Right renal cortex interstitium (tissue), 3 donors: ENCODE data around the gene TENM4. TPM values are rescaled to one million over a fixed set of nuclear protein-coding genes. Genes with fewer than 3 reads are reported as not detected.
"Not testable (repeated sequence)": the region's sequence is repeated elsewhere in the genome, so short reads cannot be mapped to it uniquely, and the experiment has no call there.

Experiments used
- DNase-seq, 3 donors: peaks; one replicate each; pipeline ENCODE4 v3.0.0-alpha.2; 2013; ENCODE audit warnings: low read depth in 3 of 3, low spot score in 2 of 3
- polyA plus RNA-seq, 3 donors: library from polyadenylated mRNA; unstranded; fragments of 120-200 nt; gene quantifications; one replicate each; pipeline ENCODE4 v1.2.1, GENCODE V29; 2013; ENCODE audit not compliant: insufficient read length in 3 of 3

Gene TENM4
- polyA plus RNA-seq, 3 donors = 20.2 to 22.7 (median 21.1) TPM

DNA sequence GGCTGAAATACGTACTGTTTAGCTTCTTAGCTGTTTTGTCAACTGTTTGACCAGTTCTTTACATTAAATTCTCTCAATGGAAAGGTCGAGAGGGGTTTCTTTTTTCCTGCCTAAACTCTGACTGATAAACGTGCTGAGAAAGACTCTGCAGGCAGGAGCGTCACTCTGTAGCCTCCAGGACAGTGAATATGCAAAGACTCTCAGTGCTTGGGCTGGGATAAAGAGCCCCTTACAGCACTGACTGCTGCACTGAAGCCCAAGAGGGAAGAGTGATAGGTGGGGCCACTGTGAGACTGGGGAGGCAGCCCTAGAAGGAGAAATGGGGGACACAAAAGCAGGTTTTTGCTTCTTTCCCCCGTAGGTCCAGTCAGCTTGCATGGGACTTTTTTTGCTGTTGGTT lies 213.5 kb downstream of the TENM4 start:
- DNase-seq = no peak

GRCh38 chr11:79226126-79226525 lies 214.7 kb downstream of the TENM4 start:
- DNase-seq = no peak

GRCh38 chr11:79222163-79222562 lies 218.7 kb downstream of the TENM4 start:
- not testable (repeated sequence) for DNase-seq

DNA sequence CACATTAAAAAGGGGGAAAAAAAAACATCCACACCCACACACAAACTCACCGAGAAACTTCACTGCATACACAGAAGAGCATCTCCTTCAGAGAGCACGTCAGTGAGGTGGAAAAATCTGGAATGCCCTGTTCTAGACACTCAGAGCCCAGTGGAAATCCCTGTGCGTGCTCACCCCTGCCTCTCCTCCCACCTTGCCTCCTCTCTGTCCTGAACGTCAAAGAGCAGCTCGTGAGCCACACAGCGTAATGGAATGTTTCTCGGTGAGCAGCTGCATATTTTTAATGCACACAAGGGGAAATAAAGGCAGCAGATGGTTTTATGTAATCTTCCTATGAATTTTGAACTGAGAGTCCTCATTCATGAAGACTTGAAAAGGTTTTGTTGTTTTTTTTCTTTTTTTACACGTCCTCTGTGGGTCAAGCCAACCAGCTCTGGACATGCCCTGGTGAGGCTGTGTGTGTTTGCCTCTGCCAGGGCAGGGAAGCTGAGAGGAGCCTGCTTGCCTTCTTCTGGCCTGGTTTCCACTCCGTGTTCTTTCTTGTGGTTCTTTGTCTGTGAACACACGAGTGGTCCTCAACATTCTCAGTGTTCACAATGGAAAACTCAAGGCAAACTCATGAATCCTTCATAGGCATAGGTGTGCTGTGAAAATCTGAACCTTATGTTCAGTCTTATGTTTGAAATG lies 219.2 kb downstream of the TENM4 start:
- DNase-seq = no peak

GRCh38 chr11:79220171-79220570 lies 220.7 kb downstream of the TENM4 start:
- DNase-seq = no peak

DNA sequence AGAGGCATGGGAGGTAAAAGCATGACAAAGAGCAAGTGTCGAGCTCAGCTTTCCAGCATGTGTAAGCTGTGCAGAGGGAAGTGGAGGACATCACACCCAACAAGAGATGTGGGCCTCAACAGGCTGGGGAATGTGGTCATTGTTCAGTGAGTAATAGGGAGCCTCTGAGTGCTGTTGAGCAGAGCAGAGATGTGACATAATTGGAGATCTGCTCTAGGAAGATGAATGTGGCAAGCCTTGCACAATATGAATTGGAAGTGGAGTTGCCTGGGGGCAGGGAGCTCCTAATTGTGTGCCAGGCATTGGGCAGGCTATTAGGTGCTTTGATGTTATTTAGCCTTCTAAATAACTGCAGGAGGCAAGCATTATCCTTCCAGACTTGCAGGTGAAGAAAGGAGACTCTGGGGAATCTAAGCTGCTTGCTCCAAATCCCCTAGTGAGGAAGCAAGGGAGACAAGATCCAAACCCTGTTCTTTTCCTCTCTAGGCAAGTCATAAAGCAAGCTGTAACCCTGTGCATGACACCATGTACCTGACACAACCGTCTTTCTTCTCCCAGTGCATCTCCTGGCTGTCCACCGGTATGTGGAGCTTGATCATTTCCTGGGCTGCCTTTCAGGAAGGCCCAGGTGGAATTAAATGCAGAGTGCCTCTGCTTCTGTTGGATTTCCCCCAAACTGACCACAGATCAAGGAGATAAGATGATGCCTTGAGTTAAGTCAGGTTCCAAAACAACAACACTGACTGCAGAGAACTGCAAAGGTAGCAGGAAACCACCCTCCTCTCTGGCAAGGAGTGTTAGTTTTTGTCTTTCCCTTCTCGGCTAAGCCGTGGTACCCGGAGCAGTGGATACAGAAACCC lies 221.4 kb downstream of the TENM4 start:
- DNase-seq = no peak

DNA sequence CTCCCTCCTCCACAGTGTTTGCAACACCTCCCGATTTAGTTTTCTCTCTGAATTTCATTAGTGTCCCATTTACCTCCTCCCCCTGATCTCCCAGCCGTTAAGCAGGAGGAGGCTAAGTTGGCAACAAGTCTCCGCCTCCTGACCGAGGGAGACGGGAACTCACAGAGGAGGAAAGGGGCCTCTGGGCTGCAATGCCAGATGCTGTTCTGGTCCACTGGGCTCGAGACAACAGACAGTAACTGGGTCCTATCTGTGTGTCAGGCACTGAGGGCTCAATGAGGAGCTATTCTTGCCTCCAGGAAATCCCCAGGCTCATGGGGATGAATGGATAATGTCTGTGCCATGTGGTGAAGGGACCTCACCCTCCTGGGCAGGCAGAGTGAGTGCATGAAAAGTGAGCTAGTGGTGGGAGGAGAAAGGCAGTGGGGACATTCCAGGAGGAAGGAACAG lies 228.1 kb downstream of the TENM4 start:
- DNase-seq = peak in 1 of 3 donors; percentile 25

- DNase-seq = no peak
These were observed 231.1 kb downstream of the TENM4 start for GRCh38 chr11:79209540-79210266.

DNA sequence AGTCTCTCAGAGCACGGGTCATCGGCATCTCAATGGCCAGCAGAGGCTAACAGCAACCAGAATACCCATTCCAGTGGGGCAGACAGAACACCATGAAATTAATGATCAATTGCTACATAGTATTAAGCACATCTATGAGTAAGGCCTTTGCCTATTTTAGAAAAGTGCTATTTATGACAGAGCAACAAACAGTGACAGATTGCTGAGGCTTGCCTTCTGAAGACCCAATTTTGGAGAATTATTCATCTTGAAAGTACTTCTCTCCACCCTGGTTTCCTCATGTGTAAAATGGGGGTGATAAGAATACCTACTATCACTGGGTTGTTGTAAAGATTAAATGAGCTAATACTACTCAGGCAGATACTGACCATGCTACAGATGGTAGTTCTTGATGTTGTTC lies 232.7 kb downstream of the TENM4 start:
- DNase-seq = no peak

- no peak for DNase-seq
These were observed 233.9 kb downstream of the TENM4 start for GRCh38 chr11:79206951-79207350.

DNA sequence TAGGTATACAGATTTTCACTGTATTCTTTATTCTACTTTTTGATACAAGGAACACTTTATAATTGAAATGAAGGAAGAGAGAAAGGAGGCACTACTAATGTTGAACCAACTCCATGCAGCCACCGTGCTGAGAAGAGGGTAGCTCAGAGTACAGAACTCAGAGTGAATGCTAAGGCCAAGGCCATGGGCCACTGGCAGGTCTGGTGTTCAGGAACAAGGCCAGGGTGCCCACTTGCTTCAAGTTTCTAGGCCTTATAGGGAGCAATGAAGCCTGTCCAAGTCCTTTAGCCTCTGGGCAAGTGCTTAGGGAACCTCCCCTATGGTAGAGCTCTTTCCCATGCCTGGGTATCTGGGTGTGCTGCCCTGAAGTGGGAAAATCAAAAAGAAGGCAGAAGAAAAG lies 235.0 kb downstream of the TENM4 start:
- DNase-seq = no peak

DNA sequence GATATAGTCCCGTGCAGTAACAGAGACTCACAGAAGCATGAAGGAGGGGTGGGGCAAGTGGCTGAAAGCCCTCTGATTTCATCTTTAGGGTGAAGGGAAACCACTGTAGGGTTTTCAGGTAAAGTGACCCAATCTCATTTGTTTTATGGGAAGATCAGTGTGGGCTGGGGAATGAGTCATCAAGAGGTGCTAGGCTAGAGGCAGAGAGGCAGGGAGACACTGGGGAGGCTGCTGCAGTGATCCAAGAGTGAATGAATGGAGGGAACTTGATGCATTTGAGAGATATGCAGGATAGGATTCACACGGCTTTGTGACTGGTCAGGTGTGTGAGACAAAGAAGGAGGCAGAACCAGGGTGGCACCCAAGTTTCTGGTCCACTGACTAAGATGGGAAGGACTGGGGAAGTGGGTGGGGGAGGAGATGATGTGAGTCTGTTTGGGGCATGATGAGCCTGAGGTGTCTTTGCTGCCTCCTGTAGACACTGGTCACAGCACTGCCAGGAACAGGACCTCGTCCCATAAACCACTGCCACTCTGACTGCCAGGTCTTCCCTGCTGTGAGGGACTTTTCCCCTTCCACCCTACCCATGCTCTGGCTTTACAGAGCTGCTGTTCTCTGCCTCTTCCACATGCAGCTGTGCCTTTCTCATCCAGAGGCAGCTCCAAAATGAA lies 239.0 kb downstream of the TENM4 start:
- no peak for DNase-seq

- DNase-seq = no peak
These were observed 240.3 kb downstream of the TENM4 start for GRCh38 chr11:79200398-79201070.

DNA sequence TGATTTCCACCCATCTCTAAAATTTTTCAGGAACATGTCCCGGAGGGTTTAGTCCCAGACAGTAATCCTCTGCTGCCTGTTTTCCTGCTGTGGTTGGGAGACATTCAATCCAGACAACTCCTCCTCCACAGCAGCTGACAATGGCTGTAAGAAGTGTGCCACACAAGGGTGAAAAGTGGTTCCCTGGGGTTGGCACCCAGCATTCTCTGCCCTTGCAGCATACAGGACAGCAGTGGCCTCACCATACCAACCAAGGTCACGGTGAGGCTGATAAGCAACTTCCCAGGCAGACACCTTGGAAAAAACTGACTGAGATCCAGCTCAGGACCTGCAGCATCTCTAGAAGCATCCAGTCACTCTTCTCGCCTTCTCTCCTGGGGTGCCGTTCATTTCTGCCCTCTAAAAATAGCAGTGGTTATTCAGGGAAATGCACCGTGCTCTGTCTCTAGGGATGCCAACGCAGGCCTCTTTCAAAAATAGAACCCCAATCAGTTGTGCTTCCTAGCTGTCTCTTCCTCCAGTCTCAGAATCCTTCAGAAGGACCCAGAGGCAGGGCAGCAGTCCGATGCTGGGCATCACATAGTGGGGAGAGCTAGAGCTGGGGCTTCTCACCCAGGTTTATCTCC lies 241.0 kb downstream of the TENM4 start:
- no peak for DNase-seq

- DNase-seq = no peak
These were observed 242.0 kb downstream of the TENM4 start for GRCh38 chr11:79198898-79199250.

DNA sequence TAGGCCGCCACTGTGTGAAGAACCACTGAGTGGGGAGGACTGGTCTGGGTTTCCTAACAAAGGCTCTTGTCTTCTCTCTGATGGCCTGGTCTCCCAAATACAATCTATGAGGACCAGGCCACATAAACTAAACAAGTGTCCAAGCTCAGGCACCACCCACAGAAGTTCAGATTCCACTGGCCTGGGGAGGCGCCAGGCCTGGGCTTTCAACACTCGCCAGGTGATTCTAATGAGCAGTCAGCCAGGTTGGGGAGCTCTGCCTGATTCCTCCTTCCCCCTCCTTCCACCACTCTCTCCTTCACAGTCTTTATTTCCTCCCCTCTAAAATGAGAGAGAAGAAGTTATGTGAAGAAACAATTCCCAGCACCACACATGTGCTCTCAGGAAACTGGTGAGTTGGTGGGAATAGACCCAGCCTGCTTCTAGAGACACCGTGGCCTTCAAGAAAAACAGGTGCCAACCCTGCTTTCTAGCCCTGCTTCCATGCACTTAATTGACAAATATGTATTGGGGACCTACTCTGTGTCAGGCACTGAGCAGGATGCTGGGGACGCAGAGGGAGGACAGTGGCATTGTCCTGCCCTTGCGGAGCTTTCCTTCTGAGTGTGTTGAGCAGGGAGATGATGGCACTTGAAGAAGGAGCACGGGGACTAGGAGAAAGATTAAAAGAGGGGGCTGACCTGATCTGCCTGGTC lies 242.5 kb downstream of the TENM4 start:
- DNase-seq = no peak

DNA sequence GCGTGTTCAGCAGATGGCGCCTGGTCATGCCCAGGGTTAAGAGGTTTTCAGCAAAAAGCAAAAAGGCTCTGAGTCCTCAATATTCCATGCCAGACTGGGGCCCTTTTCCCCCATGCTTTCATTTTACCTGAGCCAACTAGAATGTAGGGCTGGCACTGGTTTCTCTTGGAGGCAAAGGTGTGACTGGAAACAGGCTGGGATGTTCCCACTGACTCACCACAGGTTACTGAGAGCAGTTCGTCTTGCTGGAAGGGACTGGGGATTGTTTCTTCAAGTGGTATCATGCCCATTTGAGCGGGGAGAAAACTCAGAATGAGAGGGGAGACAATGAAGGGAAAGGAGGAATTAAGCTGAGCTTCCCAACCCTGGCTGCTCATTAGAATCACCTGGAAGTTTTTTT lies 243.9 kb downstream of the TENM4 start:
- DNase-seq = no peak

DNA sequence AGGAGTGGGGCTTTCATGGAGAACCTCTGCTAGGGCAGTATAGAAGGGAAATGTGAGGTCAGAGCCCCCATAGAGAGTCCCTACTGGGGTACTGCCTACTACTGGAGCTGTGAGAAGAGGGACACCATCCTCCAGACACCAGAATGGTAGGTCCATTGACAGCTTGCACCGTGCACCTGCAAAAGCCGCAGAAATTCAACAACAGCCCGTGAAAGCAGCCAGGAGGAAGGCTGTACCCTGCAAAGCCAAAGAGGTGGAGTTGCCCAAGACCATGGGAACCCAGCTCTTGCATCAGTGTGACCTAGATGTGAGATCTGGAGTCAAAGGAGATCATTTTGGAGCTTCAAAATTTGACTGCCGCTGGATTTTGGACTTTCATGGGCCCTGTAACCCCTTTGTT lies 245.6 kb downstream of the TENM4 start:
- DNase-seq = no peak

GRCh38 chr11:79193663-79194310 lies 247.0 kb downstream of the TENM4 start:
- no peak for DNase-seq
